Tibial nerve (tissue), 4 donors: ENCODE data around the gene SETD3.

Experiments used
- EP300 ChIP-seq, 2 donors: sonication (generic); formaldehyde crosslinking; IDR thresholded peaks; one replicate each; pipeline ENCODE4 v1.6.1; 2017; ENCODE audit warnings: antibody characterized with exemption in 2 of 2, mild to moderate bottlenecking in 1 of 2
- POLR2A ChIP-seq, 2 donors: fragments of 450-650 bp; IDR thresholded peaks; one replicate each; pipeline ENCODE4 v1.6.1; 2017; ENCODE audit warnings: antibody characterized with exemption in 2 of 2, mild to moderate bottlenecking in 2 of 2, moderate library complexity in 2 of 2
- TF ChIP-seq, protein P1 (sequence below), 5 experiments: fragments of 200-600 bp in 3 of 5; fragments of 450-650 bp in 2 of 5; sonication (generic) in 3 of 5; IDR thresholded peaks; one replicate each; pipeline ENCODE4 v1.5.1; 2016 to 2019; ENCODE audit warnings: antibody characterized with exemption in 5 of 5, mild to moderate bottlenecking in 3 of 5, moderate library complexity in 2 of 5

GRCh38 chr14:99354166-99354875 is 126.3 kb downstream of the SETD3 start:
- TF ChIP-seq POLR2A (IDR thresholded peaks at IDR 0.05) (no peak), EP300 (IDR thresholded peaks at IDR 0.05) (no peak)
- TF ChIP-seq, protein P1, sequence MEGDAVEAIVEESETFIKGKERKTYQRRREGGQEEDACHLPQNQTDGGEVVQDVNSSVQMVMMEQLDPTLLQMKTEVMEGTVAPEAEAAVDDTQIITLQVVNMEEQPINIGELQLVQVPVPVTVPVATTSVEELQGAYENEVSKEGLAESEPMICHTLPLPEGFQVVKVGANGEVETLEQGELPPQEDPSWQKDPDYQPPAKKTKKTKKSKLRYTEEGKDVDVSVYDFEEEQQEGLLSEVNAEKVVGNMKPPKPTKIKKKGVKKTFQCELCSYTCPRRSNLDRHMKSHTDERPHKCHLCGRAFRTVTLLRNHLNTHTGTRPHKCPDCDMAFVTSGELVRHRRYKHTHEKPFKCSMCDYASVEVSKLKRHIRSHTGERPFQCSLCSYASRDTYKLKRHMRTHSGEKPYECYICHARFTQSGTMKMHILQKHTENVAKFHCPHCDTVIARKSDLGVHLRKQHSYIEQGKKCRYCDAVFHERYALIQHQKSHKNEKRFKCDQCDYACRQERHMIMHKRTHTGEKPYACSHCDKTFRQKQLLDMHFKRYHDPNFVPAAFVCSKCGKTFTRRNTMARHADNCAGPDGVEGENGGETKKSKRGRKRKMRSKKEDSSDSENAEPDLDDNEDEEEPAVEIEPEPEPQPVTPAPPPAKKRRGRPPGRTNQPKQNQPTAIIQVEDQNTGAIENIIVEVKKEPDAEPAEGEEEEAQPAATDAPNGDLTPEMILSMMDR (IDR thresholded peaks at IDR 0.05): no peak
